NT2/D1 (cell line): ENCODE data around the gene CDH10.

Experiments used
- SUZ12 ChIP-seq: IDR thresholded peaks from 2 replicates; pipeline ENCODE4 v1.6.1; 2011; ENCODE audit not compliant: insufficient read length, insufficient read depth; ENCODE audit errors: extremely low read depth
- YY1 ChIP-seq: IDR thresholded peaks from 2 replicates; pipeline ENCODE4 v1.6.1; 2011; ENCODE audit not compliant: insufficient read length, insufficient read depth
- ZNF274 ChIP-seq: IDR thresholded peaks from 2 replicates; pipeline ENCODE4 v1.6.1; 2011; ENCODE audit warnings: mild to moderate bottlenecking, low read depth, low read length

GRCh38 chr5:24616566-24616965, 28.2 kb downstream of the CDH10 start:
- no peak for TF ChIP-seq ZNF274
- no peak for TF ChIP-seq YY1
- TF ChIP-seq SUZ12 = no peak
